ENCODE results near the gene PTPRN2.

- TF ChIP-seq ATF3 (IDR thresholded peaks at IDR 0.05), result no peak
- no peak for TF ChIP-seq SIN3A (IDR thresholded peaks at IDR 0.05; ENCODE audit: low read depth)
- no peak for TF ChIP-seq CTCF (IDR thresholded peaks at IDR 0.05 in 2 of 3, conservative IDR thresholded peaks at IDR 0.05 in 1 of 3; ENCODE audit: borderline replicate concordance in 1 of 3, insufficient read depth in 1 of 3, low read depth in 2 of 3, low read length in 2 of 3)
- no peak for TF ChIP-seq POLR2A (IDR thresholded peaks at IDR 0.05; ENCODE audit: borderline replicate concordance, extremely low read depth, insufficient read depth, insufficient read length)
- TF ChIP-seq MAX (IDR thresholded peaks at IDR 0.05), result no peak
- no peak for TF ChIP-seq TCF7L2 (IDR thresholded peaks at IDR 0.05; ENCODE audit: borderline replicate concordance, extremely low read depth, insufficient read depth, insufficient read length)
- TF ChIP-seq POLR2AphosphoS5 (IDR thresholded peaks at IDR 0.05; ENCODE audit: low read depth, low read length), result no peak
- TF ChIP-seq EZH2 (IDR thresholded peaks at IDR 0.05), result no peak
- TF ChIP-seq JUND (IDR thresholded peaks at IDR 0.05), result no peak
- no peak for TF ChIP-seq ZNF274 (IDR thresholded peaks at IDR 0.05; ENCODE audit: low read depth, low read length)
Observed at GRCh38 chr7:157907091-157907490, 680.5 kb downstream of the PTPRN2 start.
